Neural progenitor cell (in vitro differentiated cells): ENCODE data around the gene DPM1.

Source experiments
- EZH2 ChIP-seq: fragments of 200-600 bp; sonication (generic); IDR thresholded peaks from 2 replicates; pipeline ENCODE4 v1.6.1; 2017; ENCODE audit warnings: antibody characterized with exemption, mild to moderate bottlenecking, moderate library complexity
- TF ChIP-seq, protein P1 (sequence below): fragments of 200-600 bp; sonication (generic); IDR thresholded peaks from 2 replicates; pipeline ENCODE4 v1.5.1; 2017; ENCODE audit warnings: antibody characterized with exemption, mild to moderate bottlenecking

DNA sequence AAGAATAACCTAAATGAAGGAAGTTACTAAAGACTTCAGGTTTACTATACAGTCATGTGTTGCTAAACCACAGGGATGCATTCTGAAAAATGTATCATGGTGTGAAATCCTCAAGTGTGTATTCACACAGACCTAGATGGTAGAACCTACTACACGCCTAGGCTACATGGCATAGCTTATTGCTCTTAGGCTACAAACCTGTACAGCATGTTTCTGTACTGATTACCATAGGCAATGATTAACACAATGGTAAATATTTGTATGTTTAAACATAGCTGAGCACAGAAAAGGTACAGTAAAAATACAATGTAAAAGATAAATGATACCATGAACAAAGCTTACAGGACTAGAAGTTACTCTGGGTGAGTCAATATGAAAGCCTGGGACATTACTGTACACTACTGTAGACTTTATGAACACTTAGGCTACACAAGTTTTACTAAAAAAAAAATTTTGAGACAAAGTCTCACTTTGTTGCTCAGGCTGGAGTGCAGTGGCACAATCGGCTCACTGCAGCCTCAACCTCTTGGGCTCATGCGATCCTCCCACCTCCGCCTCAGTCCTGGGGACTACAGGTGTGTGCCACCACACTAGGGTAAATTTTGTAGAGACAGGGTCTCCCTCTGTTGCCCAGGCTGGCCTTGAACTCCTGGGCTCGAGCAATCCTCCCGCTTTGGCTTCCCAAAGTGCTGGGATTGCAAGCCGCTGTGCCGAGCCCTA, 63.1 kb downstream of the DPM1 start:
- TF ChIP-seq, protein P1, sequence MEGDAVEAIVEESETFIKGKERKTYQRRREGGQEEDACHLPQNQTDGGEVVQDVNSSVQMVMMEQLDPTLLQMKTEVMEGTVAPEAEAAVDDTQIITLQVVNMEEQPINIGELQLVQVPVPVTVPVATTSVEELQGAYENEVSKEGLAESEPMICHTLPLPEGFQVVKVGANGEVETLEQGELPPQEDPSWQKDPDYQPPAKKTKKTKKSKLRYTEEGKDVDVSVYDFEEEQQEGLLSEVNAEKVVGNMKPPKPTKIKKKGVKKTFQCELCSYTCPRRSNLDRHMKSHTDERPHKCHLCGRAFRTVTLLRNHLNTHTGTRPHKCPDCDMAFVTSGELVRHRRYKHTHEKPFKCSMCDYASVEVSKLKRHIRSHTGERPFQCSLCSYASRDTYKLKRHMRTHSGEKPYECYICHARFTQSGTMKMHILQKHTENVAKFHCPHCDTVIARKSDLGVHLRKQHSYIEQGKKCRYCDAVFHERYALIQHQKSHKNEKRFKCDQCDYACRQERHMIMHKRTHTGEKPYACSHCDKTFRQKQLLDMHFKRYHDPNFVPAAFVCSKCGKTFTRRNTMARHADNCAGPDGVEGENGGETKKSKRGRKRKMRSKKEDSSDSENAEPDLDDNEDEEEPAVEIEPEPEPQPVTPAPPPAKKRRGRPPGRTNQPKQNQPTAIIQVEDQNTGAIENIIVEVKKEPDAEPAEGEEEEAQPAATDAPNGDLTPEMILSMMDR: no peak
- no peak for TF ChIP-seq EZH2
